HG02678 (cell line): Measurements from ENCODE around the gene KIF23.
"Not testable (repeated sequence)": the region's sequence is repeated elsewhere in the genome, so short reads cannot be mapped to it uniquely, and the experiment has no call there.

Experiments
- ATAC-seq: cut with Tn5 transposase; IDR thresholded peaks from one replicate; pipeline ENCODE4 v1.9.1; 2021; ENCODE audit warnings: mild to moderate bottlenecking, moderate library complexity; ENCODE audit not compliant: unreplicated experiment

The KIF23 gene

GRCh38 chr15:69434238-69434637 lies 20.1 kb downstream of the KIF23 start:
- ATAC-seq, result no peak

- ATAC-seq, result no peak
Measured at GRCh38 chr15:69434679-69435078, 20.5 kb downstream of the KIF23 start.

GRCh38 chr15:69435985-69436384 lies 21.8 kb downstream of the KIF23 start:
- no peak for ATAC-seq

GRCh38 chr15:69436951-69437350 lies 22.8 kb downstream of the KIF23 start:
- no peak for ATAC-seq

GRCh38 chr15:69439623-69440022 lies 25.5 kb downstream of the KIF23 start:
- ATAC-seq, result no peak

- ATAC-seq, result peak; percentile 64
Measured at GRCh38 chr15:69443032-69443611, 29.0 kb downstream of the KIF23 start.

GRCh38 chr15:69444686-69445085 lies 30.5 kb downstream of the KIF23 start:
- no peak for ATAC-seq

- no peak for ATAC-seq
Measured at GRCh38 chr15:69446953-69447352, 32.8 kb downstream of the KIF23 start.

- not testable (repeated sequence) for ATAC-seq
Measured at GRCh38 chr15:69450221-69450620, 36.1 kb downstream of the KIF23 start.

GRCh38 chr15:69450968-69451695 lies 37.0 kb downstream of the KIF23 start:
- no peak for ATAC-seq

GRCh38 chr15:69451951-69452691 lies 38.0 kb downstream of the KIF23 start:
- ATAC-seq, result peak; percentile 37

GRCh38 chr15:69452692-69453521 lies 38.8 kb downstream of the KIF23 start, which contains the start of gene RPLP1:
Gene RPLP1, plus strand, starts transcription at chr15:69452818. Its CDS starts 131 bp downstream, at chr15:69452949.
- ATAC-seq, result peak; percentile 86

- ATAC-seq, result no peak
Measured at GRCh38 chr15:69454953-69455352, 40.8 kb downstream of the KIF23 start.

- ATAC-seq, result no peak
Measured at GRCh38 chr15:69456208-69457166, 42.3 kb downstream of the KIF23 start.

- no peak for ATAC-seq
Measured at GRCh38 chr15:69457304-69458280, 43.4 kb downstream of the KIF23 start.

- no peak for ATAC-seq
Measured at GRCh38 chr15:69459066-69459465, 44.9 kb downstream of the KIF23 start.

- ATAC-seq, result no peak
Measured at GRCh38 chr15:69460481-69460880, 46.3 kb downstream of the KIF23 start.

GRCh38 chr15:69462030-69462492 lies 47.9 kb downstream of the KIF23 start:
- ATAC-seq, result no peak
